Vagina (tissue), 2 donors: ENCODE results near the gene RNF113B. TPM values are rescaled to one million over a fixed set of nuclear protein-coding genes. Genes with fewer than 3 reads are reported as not detected.

ENCODE experiments used
- DNase-seq, 2 donors: peaks; one replicate each; pipeline ENCODE4 v3.0.0-alpha.2; 2017; ENCODE audit errors: extremely low spot score in 2 of 2
- H3K27ac ChIP-seq: fragments of 200-600 bp; sonication (generic); one replicate; pipeline ENCODE4 v1.5.1; 2019
- H3K27me3 ChIP-seq: fragments of 200-600 bp; sonication (generic); one replicate; pipeline ENCODE4 v1.5.1; 2019
- H3K36me3 ChIP-seq, 2 donors: fragments of 200-600 bp; sonication (generic); one replicate each; pipeline ENCODE4 v1.5.1; 2017 to 2019
- H3K4me1 ChIP-seq: fragments of 200-600 bp; sonication (generic); one replicate; pipeline ENCODE4 v1.5.1; 2019
- H3K4me3 ChIP-seq, 2 donors: fragments of 200-600 bp; sonication (generic); 1 replicate in 1 of 2; 2 replicates in 1 of 2; pipeline ENCODE4 v1.5.1; 2016 to 2019
- H3K9me3 ChIP-seq: fragments of 200-600 bp; sonication (generic); one replicate; pipeline ENCODE4 v1.5.1; 2019
- CTCF ChIP-seq, 3 experiments: fragments of 450-650 bp in 2 of 3; fragments of 200-600 bp in 1 of 3; sonication (generic) in 1 of 3; IDR thresholded peaks; one replicate each; pipeline ENCODE4 v1.5.1; 2017 to 2019; ENCODE audit warnings: antibody characterized with exemption in 3 of 3, mild to moderate bottlenecking in 2 of 3, moderate library complexity in 2 of 3
- POLR2A ChIP-seq, 2 donors: fragments of 450-650 bp; IDR thresholded peaks; one replicate each; pipeline ENCODE4 v1.6.1; 2017; ENCODE audit warnings: antibody characterized with exemption in 2 of 2, mild to moderate bottlenecking in 2 of 2, moderate library complexity in 2 of 2
- POLR2AphosphoS5 ChIP-seq, 2 donors: sonication (generic); formaldehyde crosslinking; IDR thresholded peaks; one replicate each; pipeline ENCODE4 v1.9.0; 2017; ENCODE audit warnings: antibody characterized with exemption in 2 of 2, mild to moderate bottlenecking in 2 of 2, low read depth in 1 of 2; ENCODE audit not compliant: insufficient read depth in 1 of 2
- intact Hi-C: fragments of 100-400 bp; cut with DNase I; formaldehyde crosslinking; loops from one replicate; pipeline ENCODE4 v1.15.1; 2023
- total RNA-seq: library from RNA; depleted of rRNA; stranded (reverse); fragments of >200 nt; gene quantifications from one replicate; pipeline ENCODE4 v1.2.3, GENCODE V29; 2016

Gene RNF113B
- not detected for total RNA-seq

GRCh38 chr13:98176777-98177608 lies at the start of gene RNF113B:
Gene RNF113B (minus strand): TSS chr13:98177269. CDS start chr13:98177236, 33 bp downstream.
- H3K36me3 ChIP-seq: no peaks in the 10 kb centered on the region
- TF ChIP-seq POLR2AphosphoS5 (IDR thresholded peaks at IDR 0.05; ENCODE audit: insufficient read depth in 1 of 2, low read depth in 1 of 2) (no peak), POLR2A (IDR thresholded peaks at IDR 0.05) (no peak), CTCF (IDR thresholded peaks at IDR 0.05) (no peak)
- peaks cover 31% of the 10 kb centered on the region for H3K4me1 ChIP-seq
- no peaks in the 10 kb centered on the region for H3K27me3 ChIP-seq
- no peak for DNase-seq
- H3K9me3 ChIP-seq: no peaks in the 10 kb centered on the region
- intact Hi-C loops: no loop called here
- H3K4me3 ChIP-seq: no peak within 1 kb of the TSS
- no peak within 1 kb of the TSS for H3K27ac ChIP-seq

- DNase-seq: no peak
- Histone ChIP-seq H3K4me1 (peaks cover 18% of the 10 kb centered on the region), H3K27me3 (no peaks in the 10 kb centered on the region), H3K4me3 (no peak overlapping the region), H3K36me3 (no peaks in the 10 kb centered on the region), H3K27ac (no peak overlapping the region), H3K9me3 (no peaks in the 10 kb centered on the region)
- no peak for TF ChIP-seq CTCF (IDR thresholded peaks at IDR 0.05)
- TF ChIP-seq POLR2A (IDR thresholded peaks at IDR 0.05): no peak
- no peak for TF ChIP-seq POLR2AphosphoS5 (IDR thresholded peaks at IDR 0.05; ENCODE audit: insufficient read depth in 1 of 2, low read depth in 1 of 2)
- intact Hi-C loops: no loop called here
Measured at GRCh38 chr13:98226496-98226895, 49.4 kb upstream of the RNF113B start.

- TF ChIP-seq POLR2A (IDR thresholded peaks at IDR 0.05): no peak
- TF ChIP-seq CTCF (IDR thresholded peaks at IDR 0.05): no peak
- no peak for TF ChIP-seq POLR2AphosphoS5 (IDR thresholded peaks at IDR 0.05; ENCODE audit: insufficient read depth in 1 of 2, low read depth in 1 of 2)
- no peaks in the 10 kb centered on the region for H3K36me3 ChIP-seq
- DNase-seq: no peak
- intact Hi-C loops: no loop called here
- H3K4me1 ChIP-seq: peaks cover 21% of the 10 kb centered on the region
- no peaks in the 10 kb centered on the region for H3K27me3 ChIP-seq
- peak overlapping the region in 1 of 2 donors; percentile 20 for H3K4me3 ChIP-seq
- H3K27ac ChIP-seq: peak overlapping the region; percentile 6
- no peaks in the 10 kb centered on the region for H3K9me3 ChIP-seq
Measured at GRCh38 chr13:98225036-98225940, 48.2 kb upstream of the RNF113B start.

- no peak for TF ChIP-seq POLR2A (IDR thresholded peaks at IDR 0.05)
- no peak for TF ChIP-seq CTCF (IDR thresholded peaks at IDR 0.05)
- TF ChIP-seq POLR2AphosphoS5 (IDR thresholded peaks at IDR 0.05; ENCODE audit: insufficient read depth in 1 of 2, low read depth in 1 of 2): no peak
- intact Hi-C loops: no loop called here
- no peak overlapping the region for H3K4me3 ChIP-seq
- peak overlapping the region; percentile 6 for H3K27ac ChIP-seq
- peaks cover 21% of the 10 kb centered on the region for H3K4me1 ChIP-seq
- no peaks in the 10 kb centered on the region for H3K36me3 ChIP-seq
- no peaks in the 10 kb centered on the region for H3K27me3 ChIP-seq
- no peaks in the 10 kb centered on the region for H3K9me3 ChIP-seq
- no peak for DNase-seq
Measured at GRCh38 chr13:98224557-98224956, 47.5 kb upstream of the RNF113B start.
